GM12875 (cell line): ENCODE results near the gene ANAPC1.
A peak's percentile ranks its signal among the peaks of the same experiment; 100 is the strongest.
"Not testable (repeated sequence)": the region's sequence is repeated elsewhere in the genome, so short reads cannot be mapped to it uniquely, and the experiment has no call there.

Experiments
- H3K4me3 ChIP-seq: one replicate; pipeline ENCODE4 v1.5.1; 2011; ENCODE audit warnings: low read depth, low read length, control low read depth
- TF ChIP-seq, protein P1 (sequence below): IDR thresholded peaks from 2 replicates; pipeline ENCODE4 v1.5.1; 2011; ENCODE audit warnings: low read depth, mild to moderate bottlenecking, control low read depth, inconsistent platforms, low read length, moderate library complexity, borderline replicate concordance; ENCODE audit not compliant: insufficient read depth

Gene ANAPC1

GRCh38 chr2:111923276-111923804 lies 39.3 kb upstream of the ANAPC1 start:
- TF ChIP-seq, protein P1, sequence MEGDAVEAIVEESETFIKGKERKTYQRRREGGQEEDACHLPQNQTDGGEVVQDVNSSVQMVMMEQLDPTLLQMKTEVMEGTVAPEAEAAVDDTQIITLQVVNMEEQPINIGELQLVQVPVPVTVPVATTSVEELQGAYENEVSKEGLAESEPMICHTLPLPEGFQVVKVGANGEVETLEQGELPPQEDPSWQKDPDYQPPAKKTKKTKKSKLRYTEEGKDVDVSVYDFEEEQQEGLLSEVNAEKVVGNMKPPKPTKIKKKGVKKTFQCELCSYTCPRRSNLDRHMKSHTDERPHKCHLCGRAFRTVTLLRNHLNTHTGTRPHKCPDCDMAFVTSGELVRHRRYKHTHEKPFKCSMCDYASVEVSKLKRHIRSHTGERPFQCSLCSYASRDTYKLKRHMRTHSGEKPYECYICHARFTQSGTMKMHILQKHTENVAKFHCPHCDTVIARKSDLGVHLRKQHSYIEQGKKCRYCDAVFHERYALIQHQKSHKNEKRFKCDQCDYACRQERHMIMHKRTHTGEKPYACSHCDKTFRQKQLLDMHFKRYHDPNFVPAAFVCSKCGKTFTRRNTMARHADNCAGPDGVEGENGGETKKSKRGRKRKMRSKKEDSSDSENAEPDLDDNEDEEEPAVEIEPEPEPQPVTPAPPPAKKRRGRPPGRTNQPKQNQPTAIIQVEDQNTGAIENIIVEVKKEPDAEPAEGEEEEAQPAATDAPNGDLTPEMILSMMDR = no peak
- H3K4me3 ChIP-seq = no peak overlapping the region

DNA sequence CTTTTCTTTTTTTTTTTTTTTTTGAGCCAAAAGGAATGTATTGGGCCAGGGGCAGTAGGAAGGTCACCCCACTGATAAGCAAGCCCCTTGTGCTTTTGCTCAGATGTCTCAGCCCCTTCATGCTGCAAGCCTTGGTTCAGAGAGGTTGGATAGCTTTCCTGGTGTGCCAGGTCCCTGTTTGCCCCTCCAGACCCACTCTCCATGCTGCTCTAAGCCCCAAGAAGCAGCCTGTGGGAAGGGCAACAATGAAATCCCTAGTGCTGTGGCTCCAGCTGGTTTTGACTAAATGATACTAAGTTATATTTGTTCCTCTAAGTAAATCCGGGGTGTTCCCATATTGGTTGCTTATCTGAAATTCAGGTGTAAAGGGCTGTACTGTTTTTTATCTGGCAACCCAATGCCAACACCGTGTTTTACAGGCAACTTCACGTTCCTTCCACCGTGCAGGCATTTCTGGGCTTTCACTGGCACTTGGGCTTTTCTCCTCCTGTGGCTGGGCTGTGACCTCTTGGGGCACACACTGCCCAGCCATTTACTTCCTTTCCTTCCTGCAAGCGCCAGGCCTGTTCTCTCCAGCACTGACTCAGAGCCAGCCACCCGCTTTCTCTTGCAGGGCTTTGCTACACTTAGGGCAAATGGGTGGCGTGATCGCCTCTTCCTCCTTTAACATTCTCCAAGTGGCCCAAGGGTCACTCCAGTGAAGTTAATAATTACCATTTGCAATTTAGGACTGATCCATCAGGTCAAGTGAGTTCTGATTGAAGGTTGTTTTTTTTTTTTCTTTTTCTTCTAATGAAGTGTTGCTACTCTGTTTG lies 36.0 kb upstream of the ANAPC1 start:
- H3K4me3 ChIP-seq = no peak overlapping the region
- TF ChIP-seq, protein P1 = no peak

DNA sequence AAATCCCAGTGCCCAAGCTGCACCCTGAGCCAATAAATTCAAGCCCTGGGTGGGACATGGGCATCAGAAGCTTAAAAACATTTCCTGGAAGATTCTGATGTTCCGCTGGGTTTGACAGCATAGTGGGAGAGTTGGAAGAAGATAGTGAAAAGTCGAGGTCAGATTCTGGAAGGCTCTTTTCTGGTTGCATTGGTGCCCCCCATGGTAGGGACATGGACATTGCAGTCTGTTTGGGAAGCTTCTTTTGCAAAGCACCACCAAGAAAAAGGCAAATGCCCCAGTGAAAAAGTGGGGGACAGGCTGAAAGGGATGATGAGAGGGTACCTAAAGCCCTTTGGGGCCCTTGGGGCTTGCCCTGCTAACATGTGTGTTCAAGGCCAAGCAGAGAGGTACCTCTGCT lies 35.4 kb upstream of the ANAPC1 start:
- TF ChIP-seq, protein P1 = 0 out of 2 replicates have a peak, but pooled peaks have one; percentile 2
- no peak overlapping the region for H3K4me3 ChIP-seq

DNA sequence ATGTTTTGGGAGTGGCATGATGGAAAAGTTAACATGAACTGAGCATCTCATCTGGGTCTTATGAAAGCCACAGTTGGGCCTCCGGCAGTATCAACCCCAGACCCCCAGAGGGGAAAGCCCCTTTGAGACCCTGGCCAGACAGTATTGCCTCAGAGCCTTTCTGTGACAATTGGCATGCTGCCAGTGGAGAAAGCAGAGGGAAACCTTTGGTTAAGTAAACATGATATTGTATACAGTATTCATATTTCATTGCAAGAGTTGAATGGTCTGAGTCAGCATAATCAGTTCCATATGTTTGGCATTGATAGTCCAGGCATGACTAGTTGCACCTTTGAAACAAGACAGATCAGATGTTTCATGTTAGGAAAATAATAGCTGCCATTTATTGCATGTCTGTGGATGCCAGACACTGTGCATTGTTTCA lies 34.4 kb upstream of the ANAPC1 start:
- H3K4me3 ChIP-seq = no peak overlapping the region
- TF ChIP-seq, protein P1 = no peak

- TF ChIP-seq, protein P1 = no peak
These were observed 33.1 kb upstream of the ANAPC1 start for GRCh38 chr2:111917106-111917505.

GRCh38 chr2:111912547-111912946 lies 28.6 kb upstream of the ANAPC1 start:
- H3K4me3 ChIP-seq = no peak overlapping the region
- TF ChIP-seq, protein P1 = no peak

More at GRCh38 chr2:111917106-111917505, 33.1 kb upstream of the ANAPC1 start:
- no peak overlapping the region for H3K4me3 ChIP-seq

DNA sequence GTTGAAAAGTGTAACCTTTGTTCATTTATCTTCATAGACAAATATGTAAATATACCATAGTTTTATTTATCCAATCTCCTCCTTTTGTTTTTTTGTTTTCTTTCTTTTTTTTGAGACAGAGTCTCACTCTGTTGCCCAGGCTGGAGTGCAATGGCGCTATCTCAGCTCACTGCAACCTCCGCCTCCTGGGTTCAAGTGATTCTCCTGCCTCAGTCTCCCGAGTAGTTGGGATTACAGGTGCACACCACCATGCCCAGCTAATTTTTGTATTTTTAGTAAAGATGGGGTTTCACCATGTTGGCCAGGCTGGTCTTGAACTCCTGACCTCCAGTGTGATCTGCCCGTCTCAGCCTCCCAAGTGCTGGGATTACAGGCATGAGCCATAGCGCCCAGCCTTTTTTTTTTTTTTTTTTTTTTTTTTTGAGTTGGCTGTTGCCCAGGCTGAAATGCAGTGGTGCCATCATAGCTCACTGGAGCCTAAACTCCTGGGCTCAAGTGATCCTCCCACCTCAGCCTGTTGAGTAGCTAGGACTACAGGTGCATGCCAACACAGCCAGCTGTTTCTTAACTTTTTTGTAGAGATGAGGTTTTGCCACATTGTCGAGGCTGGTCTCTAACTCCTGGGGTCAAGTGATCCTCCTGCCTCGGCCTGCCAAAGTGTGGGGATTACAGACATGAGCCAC lies 27.4 kb upstream of the ANAPC1 start:
- not testable (repeated sequence) for H3K4me3 ChIP-seq
